Bronchial epithelial cell (primary cell): ENCODE results near the gene TRPT1. TPM values are rescaled to one million over a fixed set of nuclear protein-coding genes. Genes with fewer than 3 reads are reported as not detected.

Experiments
- DNase-seq: peaks from one replicate; pipeline ENCODE4 v3.0.0-alpha.2; 2010; ENCODE audit warnings: low read depth
- FAIRE-seq: peaks from 2 replicates; lab custom pipeline; 2011; peaks lifted over from hg19 to GRCh38; lab: Jason Lieb, UNC
- H3K27me3 ChIP-seq: 2 replicates; pipeline ENCODE4 v1.5.1; 2011; ENCODE audit warnings: low read length; ENCODE audit not compliant: control insufficient read depth, insufficient read depth
- H3K36me3 ChIP-seq: 2 replicates; pipeline ENCODE4 v1.5.1; 2011; ENCODE audit warnings: low read length; ENCODE audit not compliant: control insufficient read depth, insufficient read depth
- H3K4me3 ChIP-seq: 2 replicates; pipeline ENCODE4 v1.5.1; 2011; ENCODE audit warnings: mild to moderate bottlenecking, low read depth, low read length, control low read depth
- total RNA-seq: library from RNA; depleted of rRNA; stranded (reverse); fragments of >200 nt; gene quantifications from 2 replicates; pipeline ENCODE4 v1.2.1, GENCODE V29; 2014
- TF ChIP-seq, protein P1 (sequence below): IDR thresholded peaks from 2 replicates; pipeline ENCODE4 v1.5.1; 2011; ENCODE audit warnings: mild to moderate bottlenecking, moderate library complexity, low read length, control low read depth, inconsistent platforms; ENCODE audit not compliant: insufficient read depth, severe bottlenecking

TRPT1 gene
- total RNA-seq, 1 donor from 2014 or later, result 24.5 TPM

- FAIRE-seq, result no peak
- Histone ChIP-seq H3K4me3 (peak overlapping the region; percentile 86), H3K27me3 (no peaks in the 10 kb centered on the region), H3K36me3 (no peaks in the 10 kb centered on the region)
- DNase-seq, result no peak
- TF ChIP-seq, protein P1, sequence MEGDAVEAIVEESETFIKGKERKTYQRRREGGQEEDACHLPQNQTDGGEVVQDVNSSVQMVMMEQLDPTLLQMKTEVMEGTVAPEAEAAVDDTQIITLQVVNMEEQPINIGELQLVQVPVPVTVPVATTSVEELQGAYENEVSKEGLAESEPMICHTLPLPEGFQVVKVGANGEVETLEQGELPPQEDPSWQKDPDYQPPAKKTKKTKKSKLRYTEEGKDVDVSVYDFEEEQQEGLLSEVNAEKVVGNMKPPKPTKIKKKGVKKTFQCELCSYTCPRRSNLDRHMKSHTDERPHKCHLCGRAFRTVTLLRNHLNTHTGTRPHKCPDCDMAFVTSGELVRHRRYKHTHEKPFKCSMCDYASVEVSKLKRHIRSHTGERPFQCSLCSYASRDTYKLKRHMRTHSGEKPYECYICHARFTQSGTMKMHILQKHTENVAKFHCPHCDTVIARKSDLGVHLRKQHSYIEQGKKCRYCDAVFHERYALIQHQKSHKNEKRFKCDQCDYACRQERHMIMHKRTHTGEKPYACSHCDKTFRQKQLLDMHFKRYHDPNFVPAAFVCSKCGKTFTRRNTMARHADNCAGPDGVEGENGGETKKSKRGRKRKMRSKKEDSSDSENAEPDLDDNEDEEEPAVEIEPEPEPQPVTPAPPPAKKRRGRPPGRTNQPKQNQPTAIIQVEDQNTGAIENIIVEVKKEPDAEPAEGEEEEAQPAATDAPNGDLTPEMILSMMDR, result no peak
Observed at GRCh38 chr11:64230985-64231365, 5.0 kb upstream of the TRPT1 start.

DNA sequence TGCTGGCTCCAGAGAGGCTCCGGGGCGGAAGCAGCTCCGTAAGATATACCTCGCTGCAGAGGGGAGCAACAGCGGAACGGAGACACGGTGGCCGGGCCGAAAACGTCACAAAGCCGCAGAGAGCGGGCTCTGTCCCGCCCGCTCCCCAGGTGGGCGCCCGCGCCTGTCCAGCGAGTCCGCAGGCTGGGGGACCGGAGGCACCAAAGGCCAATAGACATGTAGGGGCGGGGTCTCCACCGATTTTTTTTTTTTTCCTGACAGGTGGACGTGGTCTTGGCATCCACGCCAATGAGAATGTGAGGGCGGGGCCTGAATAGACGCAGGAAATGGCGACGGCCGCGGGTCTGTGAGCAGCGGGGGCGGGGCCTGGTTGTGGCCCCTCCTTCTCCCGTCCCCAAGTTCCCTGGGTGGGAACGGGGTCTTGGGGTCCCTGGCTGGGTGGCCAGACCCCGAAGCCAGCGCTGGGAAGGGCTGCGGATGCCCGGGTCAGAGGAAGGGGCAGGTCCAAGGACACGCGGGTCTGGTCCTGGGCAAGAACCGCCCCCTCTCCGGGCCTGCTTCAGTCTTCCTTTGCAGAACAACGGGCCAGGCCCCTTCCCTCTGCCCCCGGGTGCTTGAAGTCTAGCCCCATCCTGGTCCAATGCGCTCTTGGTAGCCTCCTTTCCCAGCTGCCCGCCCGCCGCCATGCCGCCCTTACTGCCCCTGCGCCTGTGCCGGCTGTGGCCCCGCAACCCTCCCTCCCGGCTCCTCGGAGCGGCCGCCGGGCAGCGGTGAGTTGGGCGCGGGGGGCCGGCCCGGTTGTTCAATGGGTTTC lies 4.4 kb upstream of the TRPT1 start, which contains the start of gene DNAJC4:
Gene DNAJC4, plus strand, starts transcription at position 378 of the 814 bp plus-strand sequence. Its CDS starts 307 bp downstream, at position 685.
- TF ChIP-seq, protein P1, result no peak
- no peaks in the 10 kb centered on the region for H3K36me3 ChIP-seq
- H3K27me3 ChIP-seq, result no peaks in the 10 kb centered on the region
- H3K4me3 ChIP-seq, result peak within 1 kb of the TSS; percentile 86
- no peak for FAIRE-seq
- DNase-seq, result peak; percentile 81

DNA sequence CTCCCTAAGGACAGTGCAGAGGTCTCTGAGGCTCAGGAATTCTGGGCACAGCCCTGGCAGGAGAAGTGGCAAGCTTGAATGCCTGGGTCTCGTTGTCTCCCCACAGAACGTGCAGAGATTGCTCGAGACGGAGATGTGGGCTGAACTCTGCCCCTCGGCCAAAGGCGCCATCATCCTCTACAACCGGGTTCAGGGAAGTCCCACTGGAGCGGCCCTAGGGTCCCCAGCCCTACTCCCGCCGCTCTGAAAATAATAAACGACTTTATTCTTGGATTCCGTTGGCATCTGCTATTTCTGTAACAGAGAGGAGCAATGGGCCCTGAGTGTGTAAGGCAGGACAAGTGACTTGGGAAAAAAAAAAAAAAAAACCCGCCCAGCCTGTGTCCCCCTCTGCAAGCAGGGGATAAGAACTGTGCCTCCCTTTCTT lies 3.8 kb upstream of the TRPT1 start:
- Histone ChIP-seq H3K36me3 (no peaks in the 10 kb centered on the region), H3K27me3 (no peaks in the 10 kb centered on the region), H3K4me3 (peak overlapping the region; percentile 86)
- FAIRE-seq (no peak), DNase-seq (no peak)
- TF ChIP-seq, protein P1, result no peak

- peaks cover 1% of the 10 kb centered on the region for H3K36me3 ChIP-seq
- no peak for DNase-seq
- TF ChIP-seq, protein P1, result no peak
- FAIRE-seq, result no peak
- no peaks in the 10 kb centered on the region for H3K27me3 ChIP-seq
- no peak overlapping the region for H3K4me3 ChIP-seq
Observed at GRCh38 chr11:64229090-64229743, 3.2 kb upstream of the TRPT1 start.

- peak; percentile 62 for DNase-seq
- no peak for FAIRE-seq
- peaks cover 10% of the 10 kb centered on the region for H3K36me3 ChIP-seq
- no peaks in the 10 kb centered on the region for H3K27me3 ChIP-seq
- TF ChIP-seq, protein P1, result no peak
- H3K4me3 ChIP-seq, result peak overlapping the region; percentile 65
Observed at GRCh38 chr11:64227405-64227956, 1.5 kb upstream of the TRPT1 start.
